ENCODE measurements around the gene MAD1L1. TPM values are rescaled to one million over a fixed set of nuclear protein-coding genes. Genes with fewer than 3 reads are reported as not detected.

The MAD1L1 gene
- total RNA-seq, 2 donors from 2014 or later = 51.2 to 63.8 TPM

DNA sequence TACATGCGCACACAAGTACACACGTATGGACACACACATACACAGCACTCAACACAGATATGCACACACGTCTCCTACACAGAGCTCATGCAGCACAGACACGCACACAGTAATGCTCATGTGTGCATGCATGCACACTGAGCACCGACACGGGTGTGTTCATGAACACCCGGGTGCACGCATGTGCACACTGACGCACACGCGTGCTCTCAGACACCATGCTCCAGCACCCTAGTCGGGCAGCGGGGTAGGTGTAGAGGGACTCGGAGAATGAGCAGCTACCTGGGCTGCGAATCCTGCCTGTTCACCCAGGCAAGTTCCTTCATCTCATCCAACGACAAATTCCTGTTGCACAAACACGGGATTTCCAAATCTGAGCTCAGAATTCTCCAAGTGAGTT lies 184.7 kb downstream of the MAD1L1 start:
- DNase-seq = no peak
- no peaks in the 10 kb centered on the region for H3K27me3 Mint-ChIP-seq (ENCODE audit: low read depth)
- no peak overlapping the region for H3K4me3 Mint-ChIP-seq
- H3K27ac Mint-ChIP-seq = no peak overlapping the region
- H3K4me1 Mint-ChIP-seq (ENCODE audit: low read depth) = no peaks in the 10 kb centered on the region
- H3K9me3 Mint-ChIP-seq = no peaks in the 10 kb centered on the region
- peaks cover 0 to 2% of the 10 kb centered on the region in 2 donors for H3K36me3 Mint-ChIP-seq (ENCODE audit: insufficient read depth in 2 of 2)
- no peak for ATAC-seq (replicated peaks in 1 of 2)

GRCh38 chr7:2046581-2047565 lies 185.9 kb downstream of the MAD1L1 start:
- H3K9me3 Mint-ChIP-seq = no peaks in the 10 kb centered on the region
- peaks cover 4% of the 10 kb centered on the region for H3K4me1 Mint-ChIP-seq (ENCODE audit: low read depth)
- no peak for DNase-seq
- ATAC-seq (replicated peaks in 1 of 2) = no peak
- H3K27me3 Mint-ChIP-seq (ENCODE audit: low read depth) = no peaks in the 10 kb centered on the region
- peaks cover 0 to 2% of the 10 kb centered on the region in 2 donors for H3K36me3 Mint-ChIP-seq (ENCODE audit: insufficient read depth in 2 of 2)
- H3K27ac Mint-ChIP-seq = no peak overlapping the region
- H3K4me3 Mint-ChIP-seq = no peak overlapping the region

DNA sequence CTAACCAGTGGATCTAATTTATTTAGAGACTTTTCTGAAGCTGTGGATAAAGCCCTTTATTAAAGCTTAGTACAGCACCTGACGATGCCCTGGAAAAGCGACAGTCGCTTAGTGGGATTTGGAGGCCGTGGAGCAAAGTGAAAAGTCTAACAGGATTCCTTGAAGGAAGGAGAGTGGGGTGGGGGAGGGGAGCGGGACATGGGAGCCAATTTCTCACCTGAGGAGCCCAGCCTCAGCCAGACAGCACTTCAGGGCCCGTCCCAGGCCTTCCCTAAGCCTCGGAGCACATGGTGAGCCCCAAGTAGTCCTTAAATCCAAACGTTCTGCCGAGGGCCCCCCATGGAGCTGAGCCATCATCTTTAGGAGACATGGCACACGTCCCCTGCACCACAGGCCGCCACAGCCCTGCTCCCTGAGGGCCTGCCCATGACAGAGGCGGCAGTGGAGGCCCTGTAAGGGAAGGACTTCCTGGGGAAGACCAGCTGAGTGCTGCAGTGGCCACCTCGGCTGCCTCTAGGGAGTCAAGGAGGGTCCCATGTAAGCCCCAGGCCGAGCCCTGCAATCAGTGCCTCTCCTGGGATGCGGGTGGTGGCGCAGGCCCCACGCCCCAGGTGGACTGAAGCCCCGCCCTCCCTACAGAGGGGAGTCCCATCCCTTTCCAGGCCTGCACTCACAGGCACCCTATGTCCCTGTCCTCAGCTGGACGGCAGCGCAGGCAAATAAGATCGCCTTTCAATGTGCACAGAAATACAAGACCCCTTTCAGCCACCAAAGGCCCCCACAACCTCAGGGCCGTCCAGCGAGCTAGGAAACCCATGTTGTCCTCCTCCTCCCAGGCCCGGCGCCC lies 187.0 kb downstream of the MAD1L1 start:
- no peaks in the 10 kb centered on the region for H3K9me3 Mint-ChIP-seq
- DNase-seq (no peak), ATAC-seq (replicated peaks in 1 of 2) (no peak)
- H3K27ac Mint-ChIP-seq = no peak overlapping the region
- H3K4me1 Mint-ChIP-seq (ENCODE audit: low read depth) = peaks cover 15% of the 10 kb centered on the region
- H3K36me3 Mint-ChIP-seq (ENCODE audit: insufficient read depth in 2 of 2) = peaks cover 0 to 2% of the 10 kb centered on the region in 2 donors
- no peak overlapping the region for H3K4me3 Mint-ChIP-seq
- no peaks in the 10 kb centered on the region for H3K27me3 Mint-ChIP-seq (ENCODE audit: low read depth)

- Mint-ChIP-seq H3K9me3 (no peaks in the 10 kb centered on the region), H3K4me1 (ENCODE audit: low read depth) (peaks cover 21% of the 10 kb centered on the region), H3K27ac (no peak overlapping the region), H3K4me3 (no peak overlapping the region), H3K27me3 (ENCODE audit: low read depth) (no peaks in the 10 kb centered on the region), H3K36me3 (ENCODE audit: insufficient read depth in 2 of 2) (peaks cover 0 to 2% of the 10 kb centered on the region in 2 donors)
- DNase-seq (no peak), ATAC-seq (replicated peaks in 1 of 2) (no peak)
These were observed 187.8 kb downstream of the MAD1L1 start for GRCh38 chr7:2044883-2045471.

DNA sequence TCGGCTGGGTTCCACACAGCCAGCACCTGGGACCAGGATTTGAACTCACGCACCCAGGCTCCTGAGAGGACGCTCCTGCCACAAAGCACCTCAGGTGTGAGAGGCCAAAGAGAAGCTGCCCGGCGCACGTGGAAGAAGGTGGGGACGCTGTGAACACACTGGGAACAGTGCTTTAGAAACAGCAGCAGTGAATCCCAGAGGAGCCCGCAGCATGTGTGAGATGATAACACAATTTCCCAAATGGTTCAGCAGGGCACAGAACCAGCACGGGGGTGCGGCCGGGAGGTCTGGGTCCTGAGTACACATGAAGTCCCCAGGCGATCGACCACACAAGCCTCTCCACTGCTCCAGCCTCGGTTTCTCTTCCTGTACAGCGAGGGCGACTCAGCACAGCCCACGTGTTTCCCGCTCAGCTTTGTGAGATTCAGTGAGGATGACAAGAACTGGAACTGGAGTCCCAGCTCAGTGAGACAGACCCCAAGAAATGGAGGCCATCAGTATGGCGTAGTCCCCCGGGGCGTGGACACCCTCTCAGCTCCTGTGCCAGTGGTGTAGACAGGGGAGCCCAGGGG lies 188.3 kb downstream of the MAD1L1 start:
- DNase-seq (no peak), ATAC-seq (replicated peaks in 1 of 2) (no peak)
- Mint-ChIP-seq H3K4me1 (ENCODE audit: low read depth) (peaks cover 27% of the 10 kb centered on the region), H3K36me3 (ENCODE audit: insufficient read depth in 2 of 2) (peaks cover 0 to 2% of the 10 kb centered on the region in 2 donors), H3K9me3 (no peaks in the 10 kb centered on the region), H3K4me3 (no peak overlapping the region), H3K27me3 (ENCODE audit: low read depth) (no peaks in the 10 kb centered on the region), H3K27ac (no peak overlapping the region)

DNA sequence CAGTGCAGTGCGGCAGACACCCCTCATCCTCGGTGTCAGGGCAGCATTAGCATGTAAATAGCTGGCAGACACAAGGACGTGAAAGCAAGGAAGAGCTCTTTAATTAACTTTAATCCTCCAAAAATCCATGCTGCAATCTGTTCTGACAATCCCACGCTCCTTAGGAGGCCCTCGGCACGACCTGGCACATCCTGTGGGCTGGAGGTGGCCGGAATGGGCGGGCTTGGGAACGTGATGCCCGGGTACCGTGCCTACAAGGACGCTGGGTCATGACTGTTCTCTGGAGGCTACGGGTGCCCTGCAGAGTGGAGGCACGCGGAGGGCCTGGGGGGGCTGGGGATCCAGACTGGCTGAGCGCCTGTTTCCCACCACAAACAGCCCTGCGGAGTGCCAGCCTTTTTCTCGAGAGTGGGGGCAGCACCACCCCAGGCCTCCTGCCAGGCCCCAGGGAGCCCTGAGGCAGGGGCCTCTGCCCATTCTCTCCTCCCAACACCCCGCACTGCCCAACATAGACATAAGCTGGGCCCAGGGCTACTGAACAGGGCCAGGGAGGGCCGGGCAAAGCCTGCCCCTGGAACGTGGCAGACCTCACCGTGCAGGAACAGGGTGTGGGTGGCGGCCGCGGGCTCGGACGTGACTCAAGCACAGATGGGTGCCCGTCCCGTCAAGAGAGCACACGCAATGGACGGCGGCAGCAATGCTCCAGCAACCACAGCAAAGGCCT lies 189.3 kb downstream of the MAD1L1 start:
- Mint-ChIP-seq H3K9me3 (no peaks in the 10 kb centered on the region), H3K4me1 (ENCODE audit: low read depth) (peaks cover 36% of the 10 kb centered on the region), H3K27me3 (ENCODE audit: low read depth) (no peaks in the 10 kb centered on the region), H3K4me3 (no peak overlapping the region), H3K27ac (no peak overlapping the region), H3K36me3 (ENCODE audit: insufficient read depth in 2 of 2) (peaks cover 0 to 2% of the 10 kb centered on the region in 2 donors)
- no peak for DNase-seq
- ATAC-seq (replicated peaks in 1 of 2) = no peak

DNA sequence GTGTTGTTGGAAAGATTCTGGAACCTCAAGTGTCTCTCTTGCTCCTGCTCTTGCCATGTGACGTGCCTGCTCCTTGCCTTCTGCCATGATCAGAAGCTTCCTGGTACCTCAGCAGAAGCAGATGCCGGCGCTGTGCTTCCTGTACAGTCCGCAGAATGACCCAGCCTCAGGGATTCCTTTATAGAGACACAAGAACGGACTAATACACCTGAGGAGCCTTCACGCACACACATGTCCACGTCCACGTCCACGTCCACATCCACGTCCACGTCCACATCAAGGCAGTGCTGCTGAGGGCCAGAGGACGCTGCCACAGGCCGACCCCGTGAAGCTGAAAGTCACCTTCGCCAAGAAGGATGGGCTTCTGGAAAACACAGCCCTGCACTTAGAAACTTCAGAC lies 190.1 kb downstream of the MAD1L1 start:
- no peaks in the 10 kb centered on the region for H3K9me3 Mint-ChIP-seq
- DNase-seq = no peak
- H3K4me3 Mint-ChIP-seq = no peak overlapping the region
- peaks cover 0 to 2% of the 10 kb centered on the region in 2 donors for H3K36me3 Mint-ChIP-seq (ENCODE audit: insufficient read depth in 2 of 2)
- H3K4me1 Mint-ChIP-seq (ENCODE audit: low read depth) = peaks cover 44% of the 10 kb centered on the region
- no peaks in the 10 kb centered on the region for H3K27me3 Mint-ChIP-seq (ENCODE audit: low read depth)
- no peak for ATAC-seq (replicated peaks in 1 of 2)
- no peak overlapping the region for H3K27ac Mint-ChIP-seq

DNA sequence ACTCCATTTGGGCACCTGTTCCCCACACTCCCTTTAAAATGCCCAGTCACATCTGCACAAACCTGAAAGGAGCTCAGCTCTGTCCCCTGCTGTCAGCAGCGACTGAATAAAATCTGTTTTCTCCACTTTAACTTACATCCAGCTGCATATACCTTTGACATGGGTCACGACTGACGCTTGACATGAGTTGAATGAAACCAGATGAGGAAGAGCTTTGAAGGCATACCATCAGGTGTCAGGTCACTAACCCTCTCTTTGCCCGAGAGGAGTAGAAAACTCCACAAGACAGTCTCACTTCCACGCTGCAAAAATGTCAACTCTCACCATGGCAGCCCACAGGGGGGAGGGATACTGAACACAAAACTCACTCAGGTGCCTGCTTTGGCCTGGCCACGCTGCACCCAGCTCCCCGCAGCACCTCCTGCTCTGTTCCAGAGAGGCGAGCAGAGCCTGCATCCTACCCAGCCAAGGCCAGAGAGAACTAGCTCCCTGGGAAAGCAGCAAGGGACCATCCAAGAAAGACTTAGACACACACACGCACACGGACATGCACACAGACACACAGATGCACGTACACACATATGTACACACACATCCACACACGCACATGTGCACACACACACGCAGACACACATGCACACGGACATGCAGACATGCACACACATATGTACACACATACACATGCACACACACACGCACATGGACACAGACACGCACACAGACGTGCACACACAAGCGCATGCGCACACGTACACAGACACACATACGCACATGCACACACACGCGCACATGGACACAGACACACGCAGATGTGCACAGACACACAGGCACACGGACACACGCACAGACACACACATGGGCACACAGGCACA lies 191.0 kb downstream of the MAD1L1 start:
- peaks cover 54% of the 10 kb centered on the region for H3K4me1 Mint-ChIP-seq (ENCODE audit: low read depth)
- H3K36me3 Mint-ChIP-seq (ENCODE audit: insufficient read depth in 2 of 2) = peaks cover 0 to 2% of the 10 kb centered on the region in 2 donors
- H3K27ac Mint-ChIP-seq = no peak overlapping the region

GRCh38 chr7:2040893-2041270 lies 191.9 kb downstream of the MAD1L1 start:
- Mint-ChIP-seq H3K9me3 (no peaks in the 10 kb centered on the region), H3K36me3 (ENCODE audit: insufficient read depth in 2 of 2) (peaks cover 0 to 2% of the 10 kb centered on the region in 2 donors), H3K27me3 (ENCODE audit: low read depth) (no peaks in the 10 kb centered on the region), H3K4me1 (ENCODE audit: low read depth) (peaks cover 54% of the 10 kb centered on the region), H3K27ac (no peak overlapping the region), H3K4me3 (peak overlapping the region in 1 of 2 donors; percentile 6)
- DNase-seq (peak in 1 of 2 donors; percentile 20), ATAC-seq (replicated peaks in 1 of 2) (peak; percentile 19 to 37)

More for the DNA sequence above, 191.0 kb downstream of the MAD1L1 start:
- no peaks in the 10 kb centered on the region for H3K27me3 Mint-ChIP-seq (ENCODE audit: low read depth)
- H3K9me3 Mint-ChIP-seq = no peaks in the 10 kb centered on the region
- no peak for ATAC-seq (replicated peaks in 1 of 2)
- no peak overlapping the region for H3K4me3 Mint-ChIP-seq
- DNase-seq = no peak

GRCh38 chr7:2040201-2040892 lies 192.4 kb downstream of the MAD1L1 start:
- Mint-ChIP-seq H3K27ac (no peak overlapping the region), H3K36me3 (ENCODE audit: insufficient read depth in 2 of 2) (peaks cover 0 to 2% of the 10 kb centered on the region in 2 donors), H3K4me1 (ENCODE audit: low read depth) (peaks cover 54% of the 10 kb centered on the region), H3K9me3 (no peaks in the 10 kb centered on the region), H3K27me3 (ENCODE audit: low read depth) (no peaks in the 10 kb centered on the region), H3K4me3 (peak overlapping the region in 1 of 2 donors; percentile 6)
- DNase-seq (no peak), ATAC-seq (replicated peaks in 1 of 2) (no peak)

All from activated T-cell treated with anti-CD3 and anti-CD28 coated beads, Interleukin-2, amount 50 U/mL, for 72 hours (primary cell).